ENCODE data around the gene SPEG.

- no peak for TF ChIP-seq CTCF (conservative IDR thresholded peaks at IDR 0.05; ENCODE audit: low read depth in 2 of 2)
- TF ChIP-seq JUNB (IDR thresholded peaks at IDR 0.05; ENCODE audit: unreplicated experiment) = no peak
- no peak for TF ChIP-seq POLR2AphosphoS5 (IDR thresholded peaks at IDR 0.05; ENCODE audit: low read depth)
- TF ChIP-seq EZH2 (IDR thresholded peaks at IDR 0.05; ENCODE audit: low read depth, unreplicated experiment) = no peak
Measured at GRCh38 chr2:219477815-219478214, 43.2 kb downstream of the SPEG start.

All from GM23338 (cell line).